Ovary (tissue), 9 donors: ENCODE results near the gene FGF9. TPM values are rescaled to one million over a fixed set of nuclear protein-coding genes. Genes with fewer than 3 reads are reported as not detected.

Source experiments
- DNase-seq, 5 donors: peaks; one replicate each; pipeline ENCODE4 v3.0.0-alpha.2; 2019 to 2020
- H3K27ac ChIP-seq, 2 donors: fragments of 200-600 bp; one replicate each; pipeline versions ENCODE4 v1.5.1 to v1.8.0; 2019 to 2022
- H3K27me3 ChIP-seq: fragments of 200-600 bp; one replicate; pipeline ENCODE4 v1.8.0; 2022
- H3K36me3 ChIP-seq: fragments of 200-600 bp; sonication (generic); one replicate; pipeline ENCODE4 v1.5.1; 2019
- H3K4me1 ChIP-seq: one replicate; pipeline ENCODE4 v1.8.1; 2013; ENCODE audit warnings: mild to moderate bottlenecking, moderate library complexity; ENCODE audit not compliant: insufficient read depth
- H3K4me3 ChIP-seq: fragments of 200-600 bp; sonication (generic); one replicate; pipeline ENCODE4 v1.5.1; 2017
- H3K9me3 ChIP-seq, 2 donors: fragments of 200-600 bp in 1 of 2; sonication (generic) in 1 of 2; one replicate each; pipeline versions ENCODE4 v1.5.1 to v1.8.1; 2013 to 2019; ENCODE audit warnings: mild to moderate bottlenecking in 1 of 2, moderate library complexity in 1 of 2
- EP300 ChIP-seq: sonication (generic); formaldehyde crosslinking; IDR thresholded peaks from one replicate; pipeline ENCODE4 v1.6.1; 2017; ENCODE audit warnings: antibody characterized with exemption
- POLR2A ChIP-seq: fragments of 450-650 bp; IDR thresholded peaks from one replicate; pipeline ENCODE4 v1.6.1; 2017; ENCODE audit warnings: antibody characterized with exemption, mild to moderate bottlenecking, moderate library complexity
- WGBS, 3 donors: extraction: QIAGEN DNeasy Blood & Tissue Kit in 1 of 3; methylation state at CpG; one replicate each; pipeline versions ENCODE4 v1.1.5 to v1.1.7; 2013 to 2017; 5-methylcytosine and 5-hydroxymethylcytosine counted together
- intact Hi-C, 4 donors: fragments of 100-400 bp; cut with DNase I; formaldehyde crosslinking; loops; one replicate each; pipeline versions ENCODE4 v1.11.0 to v1.15.1; 2022 to 2023
- polyA plus RNA-seq, 2 donors: library from polyadenylated mRNA; stranded (reverse); fragments of 200-250 nt in 1 of 2; fragments of 350-450 nt in 1 of 2; fragmentation: Illumina TruSeq in 1 of 2; extraction: RNeasy Lipid Tissue Mini Kit (QIAGEN cat#74804) in 1 of 2; gene quantifications; one replicate each; pipeline ENCODE4 v1.2.3, GENCODE V29; 2013 to 2014
- total RNA-seq, 7 donors: library from RNA; depleted of rRNA in 2 of 7; stranded (reverse); fragments of >200 nt in 2 of 7; fragmentation: NEBNext Ultra II Directional in 3 of 7; extraction: Animal tissue kit (Norgen Biotek cat#: 25700) in 3 of 7; gene quantifications; one replicate each; pipeline versions ENCODE4 v1.1.0 to v1.2.4, GENCODE V29; 2016 to 2023
- TF ChIP-seq, protein P1 (sequence below), 3 donors: fragments of 450-650 bp in 2 of 3; fragments of 200-600 bp in 1 of 3; IDR thresholded peaks; one replicate each; pipeline versions ENCODE4 v1.5.1 to v1.8.0; 2016 to 2022; ENCODE audit warnings: antibody characterized with exemption in 3 of 3, mild to moderate bottlenecking in 1 of 3
- donor health status: DM: no; HTN: no; CAD: no; lungs with moderate emphysema.
- donor health status: DM: no; HTN: no; CAD: no.
- donor health status: Bipolar disorder and iron deficiency.
- donor health status: DM: yes; HTN: yes; CAD: no.
- donor health status: DM: no; HTN: no; CAD: no.
- donor health status: DM: yes; HTN: yes; CAD: no.

Gene FGF9
- total and polyA plus RNA-seq, 9 donors = 0.15 to 2.8 (median 0.81) TPM

DNA sequence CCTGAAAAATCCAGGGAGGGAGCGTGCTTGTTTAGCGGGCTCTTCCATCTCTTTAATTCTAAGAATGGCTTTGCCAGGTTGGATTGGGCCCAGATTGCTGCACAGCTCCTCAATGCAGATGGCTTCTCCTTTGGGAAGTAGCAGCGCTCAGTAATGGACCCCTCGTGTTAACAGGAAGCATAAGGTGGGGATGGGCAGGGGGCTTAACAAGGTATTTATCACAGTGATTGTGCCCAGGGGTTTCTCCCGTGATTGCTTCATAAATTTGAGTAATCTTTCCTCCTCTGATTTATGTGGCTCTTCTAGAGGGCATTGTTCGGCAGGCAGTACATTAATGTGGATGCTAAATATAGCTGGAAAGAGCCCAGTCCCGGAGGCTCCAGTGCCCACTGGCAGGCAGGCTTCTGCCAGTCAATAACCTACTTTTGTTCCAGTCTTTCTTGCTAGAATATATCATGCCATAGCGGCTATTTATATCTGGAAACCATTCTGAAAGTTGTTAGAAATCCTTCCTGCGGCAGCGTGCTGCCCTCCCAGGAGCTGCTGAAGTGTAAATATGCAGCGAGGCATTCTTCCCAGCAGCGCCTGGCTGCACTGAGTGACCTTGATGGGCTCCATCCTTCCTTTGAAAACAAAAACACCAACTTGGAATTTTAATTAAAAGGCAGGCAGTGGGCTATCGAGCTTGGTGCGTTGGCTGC is 65.0 kb downstream of the FGF9 start:
- Histone ChIP-seq H3K4me1 (peaks cover 4% of the 10 kb centered on the region), H3K27ac (no peak overlapping the region), H3K27me3 (no peaks in the 10 kb centered on the region), H3K9me3 (no peaks in the 10 kb centered on the region), H3K36me3 (no peaks in the 10 kb centered on the region), H3K4me3 (no peak overlapping the region)
- 10 to 14% (median 14%) methylated on average over 14 of the region's 14 CpGs for WGBS, 3 donors
- peak; percentile 23 to 57 (median 31) for DNase-seq
- intact Hi-C loops = no loop called here
- TF ChIP-seq POLR2A (no peak), EP300 (no peak)
- TF ChIP-seq, protein P1, sequence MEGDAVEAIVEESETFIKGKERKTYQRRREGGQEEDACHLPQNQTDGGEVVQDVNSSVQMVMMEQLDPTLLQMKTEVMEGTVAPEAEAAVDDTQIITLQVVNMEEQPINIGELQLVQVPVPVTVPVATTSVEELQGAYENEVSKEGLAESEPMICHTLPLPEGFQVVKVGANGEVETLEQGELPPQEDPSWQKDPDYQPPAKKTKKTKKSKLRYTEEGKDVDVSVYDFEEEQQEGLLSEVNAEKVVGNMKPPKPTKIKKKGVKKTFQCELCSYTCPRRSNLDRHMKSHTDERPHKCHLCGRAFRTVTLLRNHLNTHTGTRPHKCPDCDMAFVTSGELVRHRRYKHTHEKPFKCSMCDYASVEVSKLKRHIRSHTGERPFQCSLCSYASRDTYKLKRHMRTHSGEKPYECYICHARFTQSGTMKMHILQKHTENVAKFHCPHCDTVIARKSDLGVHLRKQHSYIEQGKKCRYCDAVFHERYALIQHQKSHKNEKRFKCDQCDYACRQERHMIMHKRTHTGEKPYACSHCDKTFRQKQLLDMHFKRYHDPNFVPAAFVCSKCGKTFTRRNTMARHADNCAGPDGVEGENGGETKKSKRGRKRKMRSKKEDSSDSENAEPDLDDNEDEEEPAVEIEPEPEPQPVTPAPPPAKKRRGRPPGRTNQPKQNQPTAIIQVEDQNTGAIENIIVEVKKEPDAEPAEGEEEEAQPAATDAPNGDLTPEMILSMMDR (IDR thresholded peaks at IDR 0.05) = no peak

DNA sequence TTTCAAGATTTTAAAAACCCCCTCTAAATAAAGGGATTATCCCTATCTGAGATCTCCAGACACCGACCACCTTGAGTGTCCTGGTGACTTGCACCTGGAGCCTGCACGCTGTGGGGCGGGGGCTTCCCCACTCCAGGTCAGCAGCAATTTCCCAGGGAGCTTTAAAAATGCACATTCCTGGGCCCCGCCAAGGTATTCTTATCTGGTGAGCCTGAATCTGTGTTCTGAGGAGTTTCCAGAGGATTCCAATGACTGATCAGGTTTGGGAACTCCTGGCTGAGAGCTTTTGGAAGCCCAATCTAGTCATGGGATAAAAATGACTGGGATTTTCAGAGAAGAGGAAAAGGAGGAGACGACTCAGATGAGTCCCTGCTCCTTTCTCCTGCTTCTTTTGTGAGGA is 66.1 kb downstream of the FGF9 start:
- 62 to 77% (median 74%) methylated on average over 5 of the region's 5 CpGs for WGBS, 3 donors
- Histone ChIP-seq H3K9me3 (no peaks in the 10 kb centered on the region), H3K4me1 (peaks cover 4% of the 10 kb centered on the region), H3K27ac (no peak overlapping the region), H3K36me3 (no peaks in the 10 kb centered on the region), H3K4me3 (no peak overlapping the region), H3K27me3 (no peaks in the 10 kb centered on the region)
- DNase-seq = no peak
- intact Hi-C loops = no loop called here
- TF ChIP-seq, protein P1 (IDR thresholded peaks at IDR 0.05) = no peak
- no peak for TF ChIP-seq EP300
- no peak for TF ChIP-seq POLR2A

DNA sequence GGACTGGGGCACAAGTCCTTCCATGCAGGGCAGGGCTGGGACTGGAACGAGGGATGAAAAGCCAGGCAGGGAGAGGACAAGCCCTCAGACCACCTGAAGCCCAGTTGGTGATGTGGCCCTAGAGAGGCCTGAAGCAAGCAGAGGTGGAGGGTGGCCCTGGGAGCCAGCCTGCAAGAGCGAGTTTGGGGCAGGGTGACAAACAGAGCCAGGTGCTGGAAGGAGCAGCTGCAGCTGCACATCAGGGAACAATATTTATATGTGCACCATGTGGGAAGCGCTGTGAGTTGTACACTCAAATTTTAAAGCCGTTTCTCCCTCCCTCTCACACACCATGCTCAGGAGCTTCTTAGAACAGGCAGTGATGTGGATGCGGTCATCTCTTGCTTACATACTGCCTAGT is 67.8 kb downstream of the FGF9 start:
- 72 to 82% (median 74%) methylated on average over 5 of the region's 5 CpGs for WGBS, 3 donors
- H3K27me3 ChIP-seq = no peaks in the 10 kb centered on the region
- TF ChIP-seq, protein P1 (IDR thresholded peaks at IDR 0.05) = no peak
- TF ChIP-seq EP300 (no peak), POLR2A (no peak)
- no peak overlapping the region for H3K4me3 ChIP-seq
- peaks cover 4% of the 10 kb centered on the region for H3K4me1 ChIP-seq
- no peak overlapping the region for H3K27ac ChIP-seq
- DNase-seq = no peak
- H3K36me3 ChIP-seq = no peaks in the 10 kb centered on the region
- no peaks in the 10 kb centered on the region for H3K9me3 ChIP-seq
- intact Hi-C loops = no loop called here

DNA sequence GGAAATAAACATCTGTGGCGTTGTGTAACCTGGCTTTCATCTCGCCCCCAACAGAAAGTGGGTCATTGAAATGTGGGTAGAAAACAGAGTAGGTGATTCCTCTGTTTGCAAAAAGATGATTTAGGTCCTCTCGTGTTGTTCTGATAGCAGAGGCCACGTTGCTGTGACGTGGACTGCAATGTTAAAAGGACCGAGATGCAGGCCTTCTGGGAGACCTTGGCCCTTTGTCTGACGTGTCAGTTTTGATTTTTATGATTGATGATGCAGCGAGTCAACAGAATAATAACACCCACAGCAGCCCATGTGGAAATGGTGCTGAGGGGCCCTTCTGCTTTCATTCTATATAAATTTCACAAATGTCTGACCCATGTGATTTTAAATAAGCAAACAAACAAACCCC is 68.9 kb downstream of the FGF9 start:
- H3K4me3 ChIP-seq = no peak overlapping the region
- intact Hi-C loops = no loop called here
- H3K27me3 ChIP-seq = no peaks in the 10 kb centered on the region
- TF ChIP-seq POLR2A (no peak), EP300 (no peak)
- TF ChIP-seq, protein P1 (IDR thresholded peaks at IDR 0.05) = no peak
- no peak overlapping the region for H3K27ac ChIP-seq
- no peak for DNase-seq
- no peaks in the 10 kb centered on the region for H3K9me3 ChIP-seq
- peaks cover 4% of the 10 kb centered on the region for H3K4me1 ChIP-seq
- 45 to 63% (median 56%) methylated on average over 8 of the region's 8 CpGs for WGBS, 3 donors
- no peaks in the 10 kb centered on the region for H3K36me3 ChIP-seq
